ENCODE data around the gene PER1. TPM values are rescaled to one million over a fixed set of nuclear protein-coding genes. Genes with fewer than 3 reads are reported as not detected.

The PER1 gene
- total RNA-seq, 1 experiment from 2014 or later, result 36.5 TPM

DNA sequence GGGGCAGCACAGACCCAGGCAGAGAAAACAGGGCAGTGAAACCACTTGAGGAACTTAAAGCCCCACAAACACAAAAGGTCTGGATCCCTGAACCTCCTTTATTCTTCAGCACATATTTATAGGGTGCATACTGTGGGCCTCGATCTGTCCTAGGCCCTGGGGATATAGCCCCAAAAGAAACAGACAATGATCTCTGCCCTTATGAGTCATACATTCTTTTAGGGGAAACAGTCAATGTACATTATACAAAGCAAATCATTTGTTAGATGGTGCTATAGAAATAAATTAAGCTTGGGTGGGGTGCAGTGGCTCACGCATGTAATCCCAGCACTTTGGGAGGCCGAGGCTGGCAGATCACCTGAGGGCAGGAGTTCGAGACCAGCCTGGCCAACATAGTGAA, 18.3 kb downstream of the PER1 start:
- no peak overlapping the region for H2BK20ac ChIP-seq (ENCODE audit: low read depth, low read length, poor library complexity, severe bottlenecking)
- H3K23ac ChIP-seq (ENCODE audit: insufficient read length, low read depth, low read length), result no peak overlapping the region
- Mint-ChIP-seq H3K27me3 (ENCODE audit: low read depth) (peaks cover 23% of the 10 kb centered on the region), H3K9me3 (no peaks in the 10 kb centered on the region), H3K36me3 (ENCODE audit: insufficient read depth in 1 of 3, low read depth in 3 of 3) (no peaks in the 10 kb centered on the region), H3K4me1 (peaks cover 5 to 20% of the 10 kb centered on the region in 2 experiments), H3K27ac (peak overlapping the region in 1 of 3 experiments; percentile 62; a peak in 2 of 7 replicates), H3K4me3 (peak overlapping the region in 1 of 2 experiments; percentile 21; a peak in 2 of 5 replicates)
- no peak overlapping the region for H3K4ac ChIP-seq (ENCODE audit: low read depth, low read length)
- no peaks in the 10 kb centered on the region for H3K9me3 ChIP-seq (ENCODE audit: control insufficient read depth, low read depth, low read length)
- H3K79me2 ChIP-seq (ENCODE audit: insufficient read depth, low read length), result no peaks in the 10 kb centered on the region
- H4K91ac ChIP-seq (ENCODE audit: insufficient read length, low read depth, low read length), result no peak overlapping the region
- no peak overlapping the region for H3K18ac ChIP-seq (ENCODE audit: insufficient read length, low read depth, low read length)
- H4K5ac ChIP-seq (ENCODE audit: insufficient read length, low read depth, low read length), result no peak overlapping the region
- H2AFZ ChIP-seq (ENCODE audit: low read length), result no peak overlapping the region
- TF ChIP-seq CTCF (conservative IDR thresholded peaks at IDR 0.05), result no peak
- no peak overlapping the region for H2BK15ac ChIP-seq (ENCODE audit: low read depth, low read length)
- H3K56ac ChIP-seq (ENCODE audit: insufficient read length, low read depth, low read length), result no peak overlapping the region
- no peaks in the 10 kb centered on the region for H4K20me1 ChIP-seq (ENCODE audit: control insufficient read depth, insufficient read depth, insufficient read length)
- H3K4me2 ChIP-seq (ENCODE audit: insufficient read depth, insufficient read length, low read length), result no peak overlapping the region
- no peak overlapping the region for H2AK5ac ChIP-seq (ENCODE audit: insufficient read length, low read length)
- H3K4me1 ChIP-seq (ENCODE audit: insufficient read depth, low read length), result no peaks in the 10 kb centered on the region
- WGBS (ENCODE audit: extremely low coverage, insufficient read length, low lambda C conversion rate), result no CpG with 5 or more reads among the region's 4 CpGs
- no peaks in the 10 kb centered on the region for H3K27me3 ChIP-seq (ENCODE audit: insufficient read depth, low read length)
- no peak overlapping the region for H4K8ac ChIP-seq (replicated peaks; ENCODE audit: insufficient read length, low read depth, low read length)
- no peak overlapping the region for H3K14ac ChIP-seq (ENCODE audit: insufficient read depth, low read length)
- no peak overlapping the region for H2BK120ac ChIP-seq (ENCODE audit: low read depth, low read length, poor library complexity, severe bottlenecking)
- no peak overlapping the region for H2BK12ac ChIP-seq (ENCODE audit: insufficient read length, low read depth, low read length)
- no peak overlapping the region for H2BK5ac ChIP-seq (ENCODE audit: insufficient read length, low read length)
- no peak for DNase-seq
- H3T11ph ChIP-seq (ENCODE audit: low read length), result no peak overlapping the region
- no peak overlapping the region for H3K27ac ChIP-seq (ENCODE audit: insufficient read length, low read depth, low read length)
- no peaks in the 10 kb centered on the region for H3K79me1 ChIP-seq (ENCODE audit: insufficient read depth, low read depth, low read length, poor library complexity, severe bottlenecking)
- H3K23me2 ChIP-seq (ENCODE audit: insufficient read length, low read depth, low read length, poor library complexity, severe bottlenecking), result peaks cover 5% of the 10 kb centered on the region
- H3K9ac ChIP-seq (ENCODE audit: extremely low read depth, insufficient read length, low read length), result no peak overlapping the region
